Activated CD4-positive, alpha-beta T cell treated with anti-CD3 and anti-CD28 coated beads, Interleukin-2, Interleukin-6, amounts not matched to agents 100 ng/mL and 50 ng/mL, durations not matched to agents 16 hours and 8 hours (primary cell): ENCODE results near the gene SEMA4D.

Source experiments
- DNase-seq: peaks from one replicate; pipeline ENCODE4 v3.0.0-alpha.2; 2020

Gene SEMA4D

DNA sequence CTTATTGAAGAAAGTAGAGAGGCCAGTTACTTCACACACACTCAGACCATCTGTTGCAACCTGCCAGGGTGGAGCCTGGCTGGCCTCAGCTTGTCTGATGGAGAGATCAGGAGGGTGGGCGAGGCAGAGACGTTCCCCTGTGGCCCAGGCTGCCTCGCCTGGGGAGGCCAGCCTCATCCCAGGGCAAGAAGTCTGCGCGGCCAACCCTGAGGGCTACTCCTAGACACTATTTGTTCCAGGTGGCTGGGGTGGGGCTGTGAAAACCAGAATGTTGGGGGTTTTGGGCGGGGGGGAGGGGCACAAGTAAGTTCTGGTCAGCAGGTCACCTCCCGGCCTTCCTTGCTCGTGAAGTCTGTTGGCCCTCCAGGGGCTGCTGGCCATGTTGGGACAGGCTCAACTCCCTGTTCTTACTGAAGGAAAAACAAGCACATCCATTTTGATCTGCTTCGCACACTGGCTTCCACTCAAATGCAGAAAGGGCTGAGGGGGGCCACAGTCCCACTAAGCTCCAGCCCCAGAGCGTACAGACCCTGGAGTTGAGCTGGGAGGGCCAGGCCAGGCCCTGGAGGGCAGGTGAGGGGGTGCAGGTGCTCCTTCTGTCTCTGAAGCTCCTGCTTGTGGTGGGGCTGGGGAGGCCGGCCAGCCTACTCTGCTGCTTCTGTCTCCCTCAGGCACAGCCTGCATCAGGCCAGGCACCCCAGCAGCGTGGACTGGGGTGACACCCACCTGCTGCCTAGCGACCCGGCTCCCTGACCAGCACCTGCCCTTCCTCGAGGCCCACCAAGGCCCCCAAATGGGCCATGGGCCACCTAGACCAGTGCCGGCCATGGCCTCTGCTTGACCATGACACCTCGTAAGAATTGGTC is 133.0 kb downstream of the SEMA4D start:
- no peak for DNase-seq

DNA sequence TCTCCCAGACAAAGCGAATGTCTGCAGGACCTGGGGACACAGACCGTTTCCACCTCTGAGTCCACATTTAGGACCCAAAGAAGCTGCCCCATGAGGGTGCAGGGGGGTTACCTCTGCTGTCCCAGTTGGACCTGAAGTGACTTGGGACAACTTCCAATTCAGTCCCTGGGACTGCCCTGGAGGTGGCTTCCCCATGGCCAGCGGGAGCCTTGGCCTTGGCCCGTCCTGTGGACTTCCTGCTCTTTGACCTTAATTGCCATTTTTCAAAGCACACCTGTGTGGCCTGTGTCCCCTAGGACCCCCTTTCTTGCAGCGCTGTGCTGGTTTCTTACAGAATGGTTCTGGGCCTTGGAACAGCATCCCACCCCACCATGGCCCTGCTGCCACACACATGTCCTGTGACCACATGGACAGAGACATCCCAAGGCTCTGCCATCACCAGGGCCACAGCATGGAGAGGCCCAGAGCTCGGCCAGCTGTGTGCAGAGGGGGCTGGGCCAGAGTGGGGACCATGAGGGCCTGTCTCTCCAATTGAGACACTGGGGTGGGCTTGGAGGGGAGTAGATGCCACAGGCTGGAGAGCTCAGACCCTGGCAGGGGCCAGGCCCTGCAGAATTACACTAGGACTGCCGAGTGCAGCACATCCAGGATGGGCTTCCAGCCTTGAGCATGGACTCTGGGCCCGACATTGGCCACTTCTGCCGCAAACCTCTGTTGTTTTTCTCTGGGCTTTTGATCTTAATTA is 133.8 kb downstream of the SEMA4D start:
- DNase-seq: no peak

DNA sequence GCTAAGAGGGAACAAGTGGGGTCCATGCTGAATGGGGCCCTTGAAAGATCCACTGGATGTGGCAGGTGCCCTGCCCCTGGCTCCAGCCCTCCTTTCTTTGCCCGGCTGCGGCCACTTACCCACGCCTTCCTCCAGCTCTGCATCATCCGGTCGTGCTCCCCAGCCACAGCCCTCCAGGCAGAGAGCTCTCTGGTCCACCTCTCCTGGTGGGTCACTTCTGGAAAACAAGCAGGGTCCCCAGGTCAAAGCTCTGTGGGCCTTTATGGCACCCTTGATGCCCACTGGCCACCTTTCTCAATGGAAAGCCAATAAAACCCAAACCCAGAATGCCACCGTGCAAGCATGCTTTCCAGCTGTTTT is 134.6 kb downstream of the SEMA4D start:
- no peak for DNase-seq

DNA sequence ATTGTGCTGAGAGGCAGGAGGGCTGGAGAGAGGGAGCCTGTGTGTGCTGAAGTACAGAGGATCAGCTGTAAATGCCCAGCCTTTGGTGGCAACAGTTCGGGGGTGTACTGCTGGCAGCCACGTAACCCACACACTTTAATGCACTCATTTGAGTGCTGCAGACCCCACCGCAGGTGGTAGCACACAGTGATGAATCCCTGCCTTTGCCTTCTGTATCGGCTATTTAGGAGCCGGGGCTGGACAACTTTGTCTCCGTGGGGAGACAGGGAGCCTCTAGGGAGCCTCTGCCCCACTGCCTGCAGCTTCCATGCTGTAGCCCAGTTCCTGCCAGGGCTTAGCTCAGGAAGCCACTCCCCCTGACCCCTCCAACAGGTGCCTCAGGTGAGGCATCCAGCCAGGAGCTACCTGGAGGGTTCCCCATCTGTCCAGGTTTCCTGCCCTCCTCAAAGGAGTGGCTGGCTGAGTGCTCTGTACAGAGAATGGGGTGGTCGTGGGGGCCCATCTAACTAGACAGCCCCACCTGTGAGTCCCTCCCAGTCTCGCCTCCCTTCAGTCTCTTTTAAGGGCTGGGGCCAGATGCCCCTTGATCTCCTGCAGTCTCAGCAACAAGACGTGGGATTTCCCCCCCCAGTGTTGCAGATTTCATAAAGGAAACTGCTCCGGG is 135.1 kb downstream of the SEMA4D start:
- DNase-seq: no peak

DNA sequence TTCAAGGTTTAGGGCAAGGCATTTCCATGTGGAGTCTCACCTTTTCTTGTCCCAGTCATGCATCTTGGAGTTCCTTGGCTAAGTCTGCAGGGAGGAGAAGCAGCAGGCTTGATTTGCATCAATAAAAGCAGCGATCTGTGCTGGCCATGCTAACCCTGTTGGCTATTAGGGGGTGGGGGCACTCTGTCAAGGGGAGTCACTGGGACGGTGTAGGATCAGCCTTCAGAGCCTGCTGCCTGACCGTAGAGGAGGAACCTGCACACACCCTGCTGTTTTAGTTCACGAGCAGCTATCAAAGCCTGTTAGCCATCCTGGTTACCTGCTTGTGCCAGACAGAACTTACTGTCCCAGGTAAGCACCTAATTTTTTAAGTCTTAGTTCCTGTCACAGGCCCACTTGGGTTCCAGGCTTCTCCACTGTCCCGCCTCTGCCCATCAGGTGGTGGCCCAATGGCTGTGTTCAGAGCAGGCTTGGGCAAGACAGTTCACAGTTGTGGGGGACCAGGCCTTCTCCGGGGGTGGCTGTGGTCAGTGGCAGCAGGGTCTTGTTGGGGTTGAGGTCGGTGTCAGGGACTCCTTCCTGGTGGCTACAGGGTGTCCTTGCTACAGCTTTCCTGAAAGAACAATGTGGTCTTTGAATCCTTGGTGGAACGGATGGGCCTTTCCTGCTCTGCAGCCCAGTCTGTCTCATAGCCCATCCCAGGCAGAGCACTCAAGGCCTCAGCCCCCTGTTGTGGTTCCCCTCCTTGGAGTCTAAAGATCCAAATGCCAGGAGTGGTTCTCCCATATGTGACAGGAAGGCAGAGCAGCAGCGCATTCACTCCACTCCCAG is 135.9 kb downstream of the SEMA4D start:
- DNase-seq: no peak

DNA sequence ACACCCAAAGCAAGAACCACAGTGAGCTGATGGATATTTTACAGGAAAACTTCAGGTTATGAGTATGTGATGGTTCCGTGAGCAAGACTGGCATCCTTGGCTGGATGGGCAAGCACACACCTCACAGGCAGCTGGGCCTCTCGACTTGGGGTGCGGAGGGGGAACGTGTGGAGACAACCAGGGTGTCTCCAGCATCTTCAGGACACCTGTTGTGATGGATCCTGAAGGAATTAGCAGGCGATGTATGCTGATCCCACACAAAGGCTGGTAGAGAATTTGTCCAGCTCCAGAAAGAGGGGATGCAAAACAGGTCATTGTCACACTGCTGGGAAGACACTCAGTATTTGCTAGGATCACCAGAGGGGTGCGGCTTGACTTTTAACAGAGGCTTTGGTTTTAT is 136.9 kb downstream of the SEMA4D start:
- DNase-seq: no peak

DNA sequence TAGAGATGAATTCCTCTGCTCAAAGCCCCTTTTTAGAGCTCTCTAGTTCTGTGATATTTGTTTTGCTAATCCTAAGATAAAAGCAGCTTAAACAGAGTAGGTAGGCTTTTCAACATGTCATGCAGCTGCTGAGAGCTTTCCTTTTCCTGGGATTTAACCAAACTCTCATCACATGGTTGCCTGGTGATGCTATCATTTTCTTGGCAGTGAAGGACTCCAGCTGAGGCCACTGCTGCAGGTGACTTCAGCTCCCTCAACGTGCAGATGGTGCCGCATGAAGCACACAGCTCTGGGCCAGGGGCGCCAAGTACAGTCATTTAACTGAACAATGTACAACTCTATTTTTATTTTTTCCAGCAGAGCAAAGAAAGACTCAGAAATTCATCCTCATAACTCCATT is 137.4 kb downstream of the SEMA4D start:
- DNase-seq: no peak

DNA sequence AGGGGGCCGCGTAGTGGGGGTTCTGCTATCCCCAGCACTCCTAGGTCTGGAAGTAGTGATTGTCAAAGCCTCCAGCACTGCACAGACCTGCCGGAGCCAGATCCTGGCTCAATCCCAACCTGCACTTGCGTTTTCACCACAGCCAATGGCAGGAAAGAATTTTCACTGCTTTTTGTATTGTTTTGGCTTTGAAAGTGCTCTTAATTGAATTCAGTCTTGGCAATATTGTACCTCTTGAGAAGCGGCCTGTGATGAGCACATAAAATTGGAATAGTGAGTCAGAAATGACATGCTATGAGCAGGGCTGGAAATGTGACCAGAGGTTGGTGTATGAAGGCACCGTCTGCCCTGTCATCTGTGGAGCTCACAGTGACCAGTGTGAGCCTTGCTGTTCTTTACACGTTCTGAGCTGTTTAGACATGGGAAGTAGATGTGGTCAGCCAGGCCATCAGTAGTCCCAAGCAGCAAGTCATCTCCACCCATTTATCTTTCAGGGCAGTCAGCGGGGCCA is 138.1 kb downstream of the SEMA4D start:
- no peak for DNase-seq

DNA sequence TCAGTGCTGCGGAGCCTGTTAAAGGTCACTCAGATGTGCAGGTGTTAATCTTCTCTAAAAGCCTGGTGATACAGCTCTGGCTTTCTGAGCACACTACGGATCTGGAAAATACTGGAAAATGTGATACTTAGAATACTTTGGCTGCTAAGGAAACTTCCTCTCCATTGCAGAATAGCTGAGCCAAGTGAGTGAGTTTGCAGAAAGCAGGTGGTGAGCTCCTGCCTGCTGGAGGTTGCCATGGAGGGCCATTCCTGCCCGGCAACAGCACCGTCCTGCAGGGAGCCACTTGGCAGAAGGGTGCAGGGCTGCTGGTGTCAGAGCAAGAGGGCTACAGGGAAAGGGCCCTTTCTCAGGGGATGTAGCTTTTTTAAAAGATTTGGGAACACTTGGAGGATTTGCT is 138.9 kb downstream of the SEMA4D start:
- no peak for DNase-seq

DNA sequence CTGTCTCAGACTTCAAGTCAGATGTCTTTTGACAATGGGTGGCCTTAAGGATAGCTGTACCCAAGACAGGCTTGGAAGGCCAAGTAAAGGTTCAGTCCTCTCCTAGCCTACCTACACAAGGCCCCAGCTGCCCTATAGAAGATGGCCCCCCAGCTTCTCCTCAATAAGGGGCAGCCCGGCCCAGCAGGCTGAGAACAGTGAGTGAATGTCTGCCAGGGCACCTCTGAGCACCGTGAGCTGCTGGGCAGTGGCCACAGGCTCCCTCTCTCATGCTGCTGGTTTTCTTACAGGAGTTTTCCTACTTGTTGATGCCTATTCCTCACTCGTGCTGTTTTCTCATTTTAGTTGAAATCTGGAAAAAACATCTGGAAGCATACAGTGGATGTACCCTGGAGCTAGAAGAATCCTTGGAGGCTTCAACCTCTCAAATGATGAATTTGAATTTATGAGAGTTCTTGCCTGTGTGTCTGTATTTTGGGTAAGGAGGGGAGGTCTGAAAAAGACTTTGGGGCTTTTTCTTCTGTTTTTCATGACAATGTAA is 139.5 kb downstream of the SEMA4D start:
- no peak for DNase-seq

DNA sequence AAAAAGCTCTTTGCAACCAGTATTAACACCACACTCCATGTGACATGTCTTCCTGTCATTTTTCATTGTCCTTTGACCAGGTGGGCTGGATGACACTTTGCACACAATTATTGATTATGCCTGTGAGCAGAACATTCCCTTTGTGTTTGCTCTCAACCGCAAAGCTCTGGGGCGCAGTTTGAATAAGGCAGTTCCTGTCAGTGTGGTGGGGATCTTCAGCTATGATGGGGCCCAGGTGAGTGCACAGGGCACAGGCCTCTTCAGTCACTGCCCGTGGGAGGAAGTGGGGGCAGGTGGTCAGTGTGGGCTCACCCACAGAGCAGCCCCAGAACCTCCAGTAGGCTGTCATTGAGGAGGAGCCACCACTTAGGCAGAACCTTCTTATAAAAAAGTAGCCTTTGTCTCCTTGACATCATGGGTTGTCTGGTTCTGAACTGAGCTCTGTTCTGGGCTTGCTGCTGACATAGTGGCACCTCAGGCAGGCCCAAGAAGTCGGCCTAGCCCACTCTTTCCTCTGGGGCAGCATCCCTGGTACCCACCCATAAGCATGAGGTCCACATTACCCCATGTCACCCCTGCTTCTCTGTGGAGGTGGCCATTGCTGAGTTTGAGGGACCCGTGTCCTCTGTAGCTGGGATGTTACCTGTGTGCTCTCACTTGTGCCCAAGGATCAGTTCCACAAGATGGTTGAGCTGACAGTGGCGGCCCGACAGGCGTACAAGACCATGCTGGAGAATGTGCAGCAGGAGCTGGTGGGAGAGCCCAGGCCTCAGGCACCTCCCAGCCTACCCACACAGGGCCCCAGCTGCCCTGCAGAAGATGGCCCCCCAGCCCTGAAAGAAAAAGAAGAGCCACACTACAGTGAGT is 140.3 kb downstream of the SEMA4D start:
- DNase-seq: no peak

DNA sequence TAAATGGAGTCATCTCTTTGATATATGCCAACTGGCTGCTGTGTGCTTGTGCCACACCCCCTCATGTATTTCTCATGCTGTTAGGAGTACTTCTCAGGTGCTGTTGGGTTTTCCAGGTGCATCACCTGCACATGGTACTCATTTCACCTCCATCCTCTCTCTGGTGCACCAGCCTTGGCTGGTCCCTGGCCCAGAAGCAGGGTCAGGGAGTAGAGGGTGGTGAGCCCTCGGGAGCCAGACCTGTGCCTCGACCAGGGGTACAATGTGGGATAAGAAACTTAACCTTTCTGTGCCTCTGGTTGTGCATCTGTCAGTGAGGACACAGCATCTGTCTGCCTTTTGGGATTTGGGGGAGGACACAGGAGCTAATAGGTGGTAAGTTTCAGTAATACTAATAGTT is 141.1 kb downstream of the SEMA4D start:
- DNase-seq: no peak

DNA sequence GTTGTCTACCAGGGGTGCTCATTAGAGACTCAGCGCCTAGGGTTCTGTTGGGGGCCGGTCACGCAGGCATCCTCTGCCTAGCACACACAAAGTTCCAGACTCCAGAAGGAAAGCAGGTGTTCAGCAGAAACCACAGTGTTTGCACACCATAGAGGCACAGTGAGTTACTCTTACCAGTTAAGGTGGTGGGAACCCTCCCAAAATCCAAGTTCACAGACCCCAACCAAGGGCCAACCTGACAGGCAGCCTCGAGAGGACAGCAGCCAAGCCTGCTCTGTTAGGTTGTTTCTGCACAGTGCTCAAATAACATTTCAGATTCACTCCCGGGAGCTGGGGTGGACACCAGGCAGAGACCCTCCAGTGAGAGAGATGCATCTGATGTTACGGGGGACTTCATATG is 143.4 kb downstream of the SEMA4D start:
- DNase-seq: no peak

DNA sequence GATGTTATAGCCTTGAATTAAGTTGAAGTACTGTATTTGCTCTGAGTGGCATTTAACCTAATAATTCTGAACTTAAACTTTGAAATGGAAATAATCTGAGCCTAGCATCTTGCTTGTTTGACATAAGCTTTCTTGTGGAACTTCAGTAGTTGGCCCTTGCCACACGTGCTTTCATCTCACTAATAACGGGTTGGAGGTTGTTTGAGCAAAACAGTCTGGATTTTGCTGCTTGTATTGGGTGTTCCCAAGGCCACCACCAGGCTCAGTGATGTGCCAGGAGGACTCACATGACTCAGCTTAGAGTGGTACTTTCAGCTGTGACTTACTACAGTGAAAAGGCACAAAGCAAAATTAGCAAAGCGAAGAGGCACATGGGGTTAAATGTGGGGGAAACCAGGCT is 143.9 kb downstream of the SEMA4D start:
- no peak for DNase-seq

DNA sequence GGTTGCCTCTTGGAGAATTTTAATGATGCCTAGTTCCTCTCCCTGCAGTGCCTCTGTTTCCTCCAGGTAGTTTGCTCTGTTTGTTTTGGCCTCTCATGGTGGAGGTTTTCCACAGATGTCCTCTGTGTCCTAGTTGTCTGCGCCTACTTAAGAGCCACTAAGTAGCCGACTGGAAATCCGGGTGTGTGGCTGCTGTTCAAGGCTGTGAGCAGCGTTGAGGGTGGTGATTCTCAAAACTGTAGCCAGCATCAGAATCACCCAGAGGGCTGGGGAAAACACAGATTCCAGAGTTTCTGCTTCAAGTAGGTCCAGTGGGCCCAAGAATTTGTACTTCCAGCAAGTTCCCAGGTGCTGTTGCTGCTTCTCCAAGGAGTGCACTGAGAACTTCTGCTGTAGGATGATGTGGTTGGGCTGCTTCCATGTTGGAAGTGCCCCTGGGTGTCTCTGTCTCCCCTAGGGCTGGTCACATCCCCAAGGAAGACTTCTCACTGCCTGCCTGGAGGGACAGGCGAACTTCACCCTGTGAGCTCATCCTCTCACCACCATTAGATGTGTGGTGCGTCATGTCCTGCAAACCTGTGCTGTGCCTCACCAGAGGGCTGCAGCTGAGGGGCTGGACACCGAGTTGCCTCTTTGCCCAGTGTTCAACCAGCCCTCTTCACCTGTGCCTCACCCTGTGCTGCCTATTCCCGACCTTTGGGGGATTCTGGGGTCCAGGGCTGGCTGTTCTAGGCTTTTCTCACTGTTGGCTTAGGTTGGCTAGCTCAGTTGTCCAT is 144.9 kb downstream of the SEMA4D start:
- no peak for DNase-seq

DNA sequence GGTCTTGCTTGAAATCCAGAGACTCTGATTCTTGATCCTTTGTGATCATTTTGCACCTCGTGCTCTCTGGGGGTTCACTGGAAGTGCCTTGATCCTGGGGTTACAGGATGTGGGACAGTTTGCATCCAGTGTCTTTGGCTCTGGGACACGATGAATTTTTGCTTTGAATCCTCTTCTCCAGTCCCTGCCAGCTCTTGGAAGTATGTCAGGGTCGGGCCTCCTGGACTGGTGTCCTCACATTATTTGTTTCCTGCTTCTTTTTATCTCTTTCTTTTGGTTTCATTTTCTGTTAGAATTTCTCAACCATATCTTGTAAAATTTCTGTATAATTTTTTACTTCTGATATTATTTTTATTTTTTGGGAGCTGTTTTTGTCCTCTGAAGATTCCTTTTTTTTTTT is 145.5 kb downstream of the SEMA4D start:
- DNase-seq: no peak

DNA sequence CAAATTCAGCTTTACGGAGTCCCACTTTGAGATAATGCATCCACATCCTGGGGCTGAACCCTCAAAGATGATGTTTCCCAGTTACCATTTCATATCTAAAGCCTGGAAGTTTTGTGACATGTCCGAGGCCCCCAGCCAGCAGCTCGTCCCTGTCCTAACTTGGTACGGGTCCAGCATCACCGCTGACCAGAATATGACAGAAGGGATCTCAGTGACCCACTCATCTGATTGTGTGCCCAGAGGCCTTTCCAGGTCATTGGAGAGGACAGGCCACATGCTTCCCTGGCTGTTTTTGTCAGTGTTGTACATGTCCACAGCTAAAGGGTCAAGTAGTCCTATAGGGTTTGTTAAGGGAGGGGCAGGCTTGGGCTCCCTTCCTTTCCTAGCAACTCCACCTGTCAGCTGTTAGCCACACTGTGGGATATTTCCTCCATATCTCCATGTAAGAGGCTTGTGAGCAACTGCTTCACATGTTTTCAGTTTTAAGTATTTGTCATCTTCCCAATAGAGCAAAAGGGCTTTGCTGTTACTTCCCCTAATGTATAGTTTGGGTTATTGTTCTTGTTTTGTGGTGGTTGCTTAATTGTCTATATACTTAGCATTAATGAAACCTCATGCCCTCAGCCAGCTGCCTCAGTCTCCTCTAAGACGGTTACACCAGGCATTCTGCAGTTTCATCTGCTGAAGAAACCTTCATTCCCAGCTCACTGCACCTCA is 146.2 kb downstream of the SEMA4D start:
- DNase-seq: no peak

DNA sequence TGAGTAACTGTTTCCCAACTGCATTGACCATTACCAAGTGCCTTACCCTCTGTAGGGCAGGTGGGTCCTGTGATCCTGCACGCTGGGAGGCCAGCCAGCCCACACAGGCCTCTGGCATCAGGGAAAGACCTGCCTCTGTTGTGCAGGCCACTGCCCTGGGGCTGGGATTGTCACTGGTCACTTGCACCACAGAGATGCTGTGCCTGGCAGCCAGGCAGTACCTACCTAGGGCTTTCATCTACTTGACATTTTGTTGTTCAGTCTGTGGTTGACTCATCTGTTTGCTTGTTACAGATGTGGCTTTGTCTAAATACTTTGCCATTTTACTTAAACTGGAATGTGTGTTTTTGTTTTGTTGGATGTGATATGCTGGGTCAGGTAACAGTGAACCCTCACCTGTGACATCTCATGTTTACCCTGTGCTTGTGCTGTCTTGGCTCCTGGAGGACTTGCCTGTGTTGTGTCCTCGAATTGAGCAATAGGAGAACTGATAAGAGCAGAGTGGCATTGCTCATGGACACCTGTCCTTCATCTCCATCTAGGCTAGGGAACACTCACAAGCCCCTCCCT is 146.8 kb downstream of the SEMA4D start:
- DNase-seq: no peak

DNA sequence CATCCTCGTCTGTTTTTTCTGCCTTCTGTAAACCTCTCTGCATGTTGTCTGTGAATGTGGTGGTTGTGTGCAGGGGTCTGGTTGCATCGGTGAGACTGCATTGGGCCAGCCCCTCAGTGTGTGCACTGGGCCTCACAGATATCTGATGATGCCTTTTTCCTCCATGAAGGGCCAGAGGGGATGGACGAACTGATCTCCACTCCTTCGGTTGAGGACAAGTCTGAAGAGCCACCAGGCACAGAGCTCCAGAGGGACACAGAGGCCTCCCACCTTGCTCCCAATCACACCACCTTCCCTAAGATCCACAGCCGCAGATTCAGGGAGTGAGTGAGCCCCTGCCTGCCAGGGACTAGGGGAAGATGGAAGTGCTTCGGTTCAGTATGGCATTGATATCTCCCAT is 148.3 kb downstream of the SEMA4D start:
- no peak for DNase-seq

DNA sequence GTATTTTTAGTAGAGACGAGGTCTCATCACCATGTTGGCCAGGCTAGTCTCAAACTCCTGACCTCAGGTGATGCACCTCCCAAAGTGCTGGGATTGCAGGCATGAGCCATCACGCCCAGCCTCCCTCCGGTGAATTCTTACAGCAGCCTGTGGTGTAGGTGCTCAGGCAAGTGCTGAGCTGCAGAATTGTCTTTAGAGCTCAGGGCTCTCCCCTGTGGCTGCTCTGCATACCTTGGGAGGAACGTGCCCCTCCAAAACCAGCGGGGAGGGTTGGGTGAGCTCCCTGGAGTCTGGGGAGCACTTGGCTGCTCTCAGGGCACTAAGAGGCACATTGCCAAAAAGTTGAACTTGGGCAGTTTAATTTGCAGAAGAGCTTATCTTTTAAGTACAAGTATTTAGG is 150.3 kb downstream of the SEMA4D start:
- DNase-seq: no peak
